ENCODE data around the gene MTHFD1L. TPM values are rescaled to one million over a fixed set of nuclear protein-coding genes. Genes with fewer than 3 reads are reported as not detected.

MTHFD1L gene
- total and polyA plus RNA-seq, 2 donors (not counting 3 experiments of a cell fraction or from before 2014, with no cell fraction given), result 40.2 to 120 TPM

DNA sequence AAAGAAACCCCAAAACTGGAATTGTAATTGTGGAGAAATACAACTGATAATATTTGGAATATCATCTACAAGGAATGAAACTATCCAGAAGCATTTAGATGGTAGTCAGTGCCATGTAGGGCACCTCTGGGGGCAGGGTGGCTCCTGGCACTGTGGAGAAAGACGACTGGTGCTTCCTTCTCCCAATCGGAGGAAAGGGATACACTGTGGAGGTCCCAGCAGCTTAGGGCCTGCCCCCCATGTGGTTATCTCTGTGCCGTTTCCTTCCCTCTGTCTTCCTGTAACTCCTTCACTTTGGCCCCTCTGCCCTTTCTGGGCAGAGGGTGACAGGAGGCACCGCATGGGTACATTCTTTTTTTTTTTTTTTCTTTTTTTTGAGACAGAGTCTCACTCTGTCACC lies 178.4 kb downstream of the MTHFD1L start:
- no peak overlapping the region for H3K4me2 ChIP-seq (ENCODE audit: insufficient read depth, low read length)
- H3K4me1 ChIP-seq (ENCODE audit: control insufficient read depth, extremely low read depth, insufficient read depth, low read length), result peaks cover 50% of the 10 kb centered on the region
- no peak overlapping the region for H3K4me3 ChIP-seq (replicated peaks in 1 of 3; ENCODE audit: insufficient read depth in 1 of 3, low read depth in 1 of 3, low read length in 3 of 3)
- BruUV-seq (replicated peaks), result no TSS peak
- FAIRE-seq (no peak), DNase-seq (ENCODE audit: low read depth, low spot score) (peak; percentile 20)
- ChIA-PET POLR2A (interaction anchor here (0.7 kb wide), 1 partner anchor 30 kb away, joined by 9 read pairs; no protein-coding TSS in a partner anchor), CTCF (interaction anchor here (2.0 kb wide), 1 partner anchor 29 kb away, joined by 8 read pairs; no protein-coding TSS in a partner anchor)
- dilution Hi-C loops (cut with MboI; ENCODE audit: extremely low pct_ligation_motif_present, low sequenced_read_pairs) (no loop called here), intact Hi-C loops (cut with micrococcal nuclease) (loop anchor here (2.0 kb wide), 3 partner anchors 97 to 347 kb away; partner anchors contain the start of gene ZBTB2)
- no peak for TF ChIP-seq CTCF (IDR thresholded peaks at IDR 0.05; ENCODE audit: extremely low read depth in 1 of 2, insufficient read depth in 1 of 2, low read depth in 1 of 2, low read length in 2 of 2)
- TF ChIP-seq POLR2AphosphoS5 (IDR thresholded peaks at IDR 0.05; ENCODE audit: insufficient read depth, low read depth, low read length), result no peak
- no peak for TF ChIP-seq POLR2A (IDR thresholded peaks at IDR 0.05; ENCODE audit: low read depth, low read length)
- TF ChIP-seq JUN (IDR thresholded peaks at IDR 0.05; ENCODE audit: borderline replicate concordance, insufficient read depth, insufficient read length, low read depth), result no peak
- TF ChIP-seq GATA2 (IDR thresholded peaks at IDR 0.05; ENCODE audit: insufficient read depth, insufficient read length, low read depth, low read length), result no peak
- TF ChIP-seq, protein P1, sequence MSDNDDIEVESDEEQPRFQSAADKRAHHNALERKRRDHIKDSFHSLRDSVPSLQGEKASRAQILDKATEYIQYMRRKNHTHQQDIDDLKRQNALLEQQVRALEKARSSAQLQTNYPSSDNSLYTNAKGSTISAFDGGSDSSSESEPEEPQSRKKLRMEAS (IDR thresholded peaks at IDR 0.05; ENCODE audit: insufficient read depth, insufficient read length), result no peak
- no peak for TF ChIP-seq FOS (IDR thresholded peaks at IDR 0.05; ENCODE audit: borderline replicate concordance, insufficient read depth, low read length)
- no peak for TF ChIP-seq MYC (IDR thresholded peaks at IDR 0.05; ENCODE audit: low read depth, low read length)
- no peak for TF ChIP-seq EZH2 (IDR thresholded peaks at IDR 0.05; ENCODE audit: borderline replicate concordance, low read depth, low read length, severe bottlenecking)
- H3K27me3 ChIP-seq (ENCODE audit: control insufficient read depth in 2 of 2, insufficient read depth in 2 of 2, low read length in 2 of 2), result no peaks in the 10 kb centered on the region
- H3K36me3 ChIP-seq (ENCODE audit: control insufficient read depth in 2 of 2, extremely low read depth in 1 of 2, insufficient read depth in 2 of 2, low read length in 2 of 2), result peaks cover 0 to 3% of the 10 kb centered on the region in 2 experiments
- H3K79me2 ChIP-seq (ENCODE audit: control insufficient read depth, insufficient read depth, low read length), result peaks cover under 1% of the 10 kb centered on the region
- peak overlapping the region; percentile 100 for H3K27ac ChIP-seq (ENCODE audit: insufficient read depth, low read depth, low read length)
- H3K9me3 ChIP-seq (replicated peaks; ENCODE audit: control insufficient read depth, insufficient read depth, low read length), result no peaks in the 10 kb centered on the region
- H3K9me1 ChIP-seq (replicated peaks; ENCODE audit: control insufficient read depth, extremely low read depth, insufficient read depth, low read length), result no peaks in the 10 kb centered on the region
- H3K9ac ChIP-seq (replicated peaks; ENCODE audit: extremely low read depth, insufficient read depth, low read length), result peak overlapping the region; percentile 93
- H4K20me1 ChIP-seq (replicated peaks; ENCODE audit: control insufficient read depth, extremely low read depth, insufficient read depth, low read length), result no peaks in the 10 kb centered on the region
- H2AFZ ChIP-seq (ENCODE audit: low read depth, low read length), result no peak overlapping the region
